ENCODE results near the gene MEF2C. TPM values are rescaled to one million over a fixed set of nuclear protein-coding genes. Genes with fewer than 3 reads are reported as not detected.

Gene MEF2C
- polyA plus RNA-seq, 3 donors = 32.0 to 89.3 (median 88.3) TPM

- Mint-ChIP-seq H3K27ac (peak overlapping the region in 1 of 7 donors; percentile 59), H3K4me3 (peak overlapping the region in 1 of 2 donors; percentile 86), H3K9me3 (peaks cover 0 to 29% (median 17%) of the 10 kb centered on the region in 7 donors), H3K27me3 (ENCODE audit: low read depth in 3 of 3) (peaks cover 86 to 98% (median 91%) of the 10 kb centered on the region in 3 donors), H3K4me1 (peaks cover 33% of the 10 kb centered on the region), H3K36me3 (peaks cover 0 to 14% of the 10 kb centered on the region in 2 donors)
- Histone ChIP-seq H3K4me1 (ENCODE audit: control insufficient read depth in 1 of 2, insufficient read depth in 2 of 2, low read length in 2 of 2) (peaks cover 21 to 22% of the 10 kb centered on the region in 2 donors), H4K20me1 (ENCODE audit: insufficient read depth, low read length) (no peaks in the 10 kb centered on the region), H3K79me2 (ENCODE audit: insufficient read depth, low read length) (no peaks in the 10 kb centered on the region), H3K9ac (ENCODE audit: insufficient read depth, low read length, poor library complexity, severe bottlenecking) (no peak overlapping the region), H3K27ac (ENCODE audit: low read depth in 1 of 2, low read length in 2 of 2) (no peak overlapping the region), H3K4me3 (replicated peaks in 1 of 3; ENCODE audit: low read depth in 2 of 3, low read length in 3 of 3) (no peak overlapping the region), H2AFZ (ENCODE audit: insufficient read depth, low read depth, low read length, poor library complexity, severe bottlenecking) (no peak overlapping the region), H3K4me2 (replicated peaks; ENCODE audit: extremely low read depth, low read length, poor library complexity, severe bottlenecking) (no peak overlapping the region), H3K36me3 (replicated peaks in 1 of 2; ENCODE audit: control insufficient read depth in 1 of 2, insufficient read depth in 2 of 2, low read length in 2 of 2) (no peaks in the 10 kb centered on the region), H3K27me3 (ENCODE audit: control insufficient read depth in 2 of 2, insufficient read depth in 2 of 2, low read length in 2 of 2) (peaks cover 84 to 100% of the 10 kb centered on the region in 2 donors), H3K9me3 (replicated peaks in 1 of 2; ENCODE audit: control insufficient read depth in 1 of 2, insufficient read depth in 1 of 2, low read length in 2 of 2) (peaks cover 0 to 38% of the 10 kb centered on the region in 2 donors)
- 12% methylated on average over 13 of the region's 19 CpGs for WGBS (ENCODE audit: insufficient coverage)
- TF ChIP-seq CTCF (IDR thresholded peaks at IDR 0.05) = no peak
- intact Hi-C loops (cut with micrococcal nuclease) = no loop called here
- no peak for DNase-seq
Observed at GRCh38 chr5:88695232-88695631, 187.8 kb downstream of the MEF2C start.

GRCh38 chr5:88694023-88694679 lies 188.8 kb downstream of the MEF2C start:
- DNase-seq = no peak
- TF ChIP-seq CTCF (IDR thresholded peaks at IDR 0.05) = no peak
- Histone ChIP-seq H4K20me1 (ENCODE audit: insufficient read depth, low read length) (no peaks in the 10 kb centered on the region), H3K9me3 (replicated peaks in 1 of 2; ENCODE audit: control insufficient read depth in 1 of 2, insufficient read depth in 1 of 2, low read length in 2 of 2) (peaks cover 5 to 49% of the 10 kb centered on the region in 2 donors), H3K4me3 (replicated peaks in 1 of 3; ENCODE audit: low read depth in 2 of 3, low read length in 3 of 3) (no peak overlapping the region), H3K9ac (ENCODE audit: insufficient read depth, low read length, poor library complexity, severe bottlenecking) (no peak overlapping the region), H3K4me2 (replicated peaks; ENCODE audit: extremely low read depth, low read length, poor library complexity, severe bottlenecking) (no peak overlapping the region), H3K4me1 (ENCODE audit: control insufficient read depth in 1 of 2, insufficient read depth in 2 of 2, low read length in 2 of 2) (peaks cover 21 to 22% of the 10 kb centered on the region in 2 donors), H3K27me3 (ENCODE audit: control insufficient read depth in 2 of 2, insufficient read depth in 2 of 2, low read length in 2 of 2) (peaks cover 91 to 100% of the 10 kb centered on the region in 2 donors), H2AFZ (ENCODE audit: insufficient read depth, low read depth, low read length, poor library complexity, severe bottlenecking) (no peak overlapping the region), H3K79me2 (ENCODE audit: insufficient read depth, low read length) (no peaks in the 10 kb centered on the region), H3K27ac (ENCODE audit: low read depth in 1 of 2, low read length in 2 of 2) (no peak overlapping the region), H3K36me3 (replicated peaks in 1 of 2; ENCODE audit: control insufficient read depth in 1 of 2, insufficient read depth in 2 of 2, low read length in 2 of 2) (no peaks in the 10 kb centered on the region)
- 21% methylated on average over 11 of the region's 28 CpGs for WGBS (ENCODE audit: insufficient coverage)
- no peak overlapping the region for H3K27ac Mint-ChIP-seq
- peaks cover 37% of the 10 kb centered on the region for H3K4me1 Mint-ChIP-seq
- H3K36me3 Mint-ChIP-seq = peaks cover 0 to 14% of the 10 kb centered on the region in 2 donors
- intact Hi-C loops (cut with micrococcal nuclease) = loop anchor here in 1 of 2 donors (5.0 kb wide), 1 partner anchor 912 kb away; no protein-coding TSS in a partner anchor
- H3K9me3 Mint-ChIP-seq = peaks cover 0 to 32% (median 18%) of the 10 kb centered on the region in 7 donors
- peaks cover 86 to 98% (median 93%) of the 10 kb centered on the region in 3 donors for H3K27me3 Mint-ChIP-seq (ENCODE audit: low read depth in 3 of 3)
- H3K4me3 Mint-ChIP-seq = peak overlapping the region in 1 of 2 donors; percentile 72

Measured in CD14-positive monocyte (primary cell).